ENCODE measurements around the gene BSND.

BSND gene

DNA sequence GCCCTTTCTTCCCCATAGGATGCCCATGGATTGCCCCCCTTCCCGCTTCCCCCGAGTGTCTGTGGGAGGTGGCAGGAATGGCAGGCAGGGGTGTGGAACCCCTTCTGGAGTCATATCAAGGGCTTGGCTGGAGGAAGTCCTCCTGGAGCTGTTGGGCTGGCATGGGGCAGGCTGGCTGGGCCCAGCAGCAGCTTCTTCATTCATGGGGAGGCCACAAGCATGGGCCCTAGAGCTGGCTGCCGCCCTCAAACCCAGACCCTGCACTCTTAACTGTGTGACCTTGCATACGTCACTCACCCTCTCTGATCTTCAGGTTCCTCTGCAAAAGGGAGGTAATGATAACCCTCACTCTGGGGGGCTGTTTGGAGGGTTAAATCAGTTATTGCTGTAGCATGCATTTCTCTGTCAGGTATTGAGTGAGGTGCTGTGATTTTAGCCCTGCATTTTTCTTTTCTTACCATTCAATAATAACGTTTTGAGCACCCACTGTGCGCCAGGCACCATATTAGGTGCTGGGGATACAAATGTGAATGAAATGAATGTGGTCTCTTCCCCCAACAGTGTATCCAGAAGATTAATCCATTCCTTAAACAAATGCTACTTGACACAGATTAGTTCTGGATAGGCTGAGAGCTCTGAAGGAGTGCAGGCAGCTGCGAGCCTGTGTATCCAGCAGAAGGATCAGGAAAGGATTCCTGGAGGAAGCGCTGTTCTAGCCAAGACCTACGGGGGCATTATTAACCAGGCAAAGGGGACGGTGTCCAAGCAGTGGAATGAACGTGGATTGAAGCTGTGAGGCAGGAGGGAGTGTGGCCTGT, 49.9 kb downstream of the BSND start:
- DNase-seq (ENCODE audit: low read depth) = no peak

DNA sequence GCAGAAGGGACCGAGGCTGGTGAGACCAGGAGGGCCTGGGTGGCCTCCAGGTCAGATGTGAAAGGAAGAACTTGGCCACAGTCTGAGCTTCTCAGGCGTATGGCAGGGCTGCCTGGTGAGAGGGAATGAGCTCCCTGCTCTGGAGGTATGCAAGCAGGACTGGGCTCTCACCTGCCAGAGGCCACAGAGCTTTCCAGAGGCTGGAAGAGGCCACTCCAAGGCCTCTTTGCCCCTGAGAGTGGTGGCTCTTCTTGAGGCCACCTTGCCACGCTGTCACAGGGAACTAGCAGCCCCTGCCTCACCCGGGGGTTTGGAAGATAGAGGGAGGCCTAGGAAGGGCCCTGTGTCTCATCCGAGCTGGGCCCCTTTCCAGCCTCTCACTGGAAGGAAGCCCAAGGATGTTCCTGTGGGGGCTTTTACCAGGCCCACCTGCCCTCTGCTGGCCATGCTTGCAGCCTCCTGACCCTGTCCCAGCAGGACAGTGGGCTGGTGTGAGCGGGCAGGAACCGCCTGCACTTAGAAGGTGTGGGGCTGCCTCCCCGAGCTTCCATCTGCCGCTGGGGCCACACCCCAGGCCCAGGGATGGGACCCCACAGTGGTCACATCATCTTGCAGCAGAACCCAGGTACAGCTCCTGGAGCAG, 50.7 kb downstream of the BSND start:
- DNase-seq (ENCODE audit: low read depth) = no peak

DNA sequence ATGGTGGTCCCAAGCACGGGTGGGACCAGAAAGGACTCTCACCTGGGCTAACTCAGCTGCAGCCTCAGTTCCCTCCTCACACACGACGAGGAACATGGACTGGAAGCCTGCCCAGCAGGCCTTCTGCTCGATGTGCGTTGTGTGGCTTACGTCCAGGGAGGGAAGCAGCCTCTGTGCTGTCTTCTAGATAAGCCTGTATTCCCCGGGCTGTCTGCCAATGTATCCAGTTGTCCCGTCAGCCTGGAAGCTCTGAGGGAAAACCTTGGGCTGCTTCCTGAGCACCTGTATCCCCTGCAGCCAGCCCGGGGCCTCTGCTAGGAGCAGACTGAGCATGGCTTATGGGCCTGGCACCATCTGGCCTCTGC, 51.2 kb downstream of the BSND start:
- no peak for DNase-seq (ENCODE audit: low read depth)

DNA sequence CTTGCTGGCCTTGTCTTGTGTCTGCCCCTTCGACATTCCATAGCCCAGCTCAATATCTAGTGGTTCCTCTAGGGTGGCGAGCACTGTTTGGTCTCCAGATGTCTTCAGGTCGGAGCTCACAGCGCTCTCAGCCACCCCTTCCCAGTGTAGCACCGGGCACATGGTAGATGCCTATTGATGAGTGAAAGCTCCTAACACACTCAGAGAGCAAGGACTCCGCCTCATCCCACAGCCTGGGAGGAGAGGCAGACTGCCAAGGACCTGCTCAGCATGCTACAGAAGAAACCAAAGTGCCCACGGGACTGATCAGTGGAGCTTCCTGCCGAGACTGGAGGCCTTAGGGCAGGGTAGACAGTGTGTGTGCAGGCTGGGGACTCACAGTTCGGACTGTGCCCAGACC, 51.5 kb downstream of the BSND start:
- no peak for DNase-seq (ENCODE audit: low read depth)

DNA sequence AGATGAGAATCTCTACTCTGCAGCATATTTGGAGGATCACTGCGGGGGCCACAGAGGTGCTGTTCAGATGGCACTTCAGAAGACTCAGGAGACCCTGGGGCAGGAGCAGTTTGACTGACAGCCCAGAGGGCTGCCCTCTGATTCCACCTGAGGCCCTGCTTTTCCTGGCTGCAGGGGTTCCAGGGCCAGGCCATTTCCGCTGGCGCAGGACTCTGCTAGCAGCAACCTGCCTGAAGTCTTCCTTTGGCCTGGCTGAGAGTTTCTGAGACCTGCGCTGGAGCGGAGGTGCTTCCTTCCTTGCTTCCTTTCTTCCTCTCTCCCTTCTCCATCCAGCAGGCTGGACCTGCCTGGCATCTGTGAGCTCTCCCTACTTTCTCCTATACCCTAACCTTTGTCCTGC, 52.4 kb downstream of the BSND start:
- no peak for DNase-seq (ENCODE audit: low read depth)

DNA sequence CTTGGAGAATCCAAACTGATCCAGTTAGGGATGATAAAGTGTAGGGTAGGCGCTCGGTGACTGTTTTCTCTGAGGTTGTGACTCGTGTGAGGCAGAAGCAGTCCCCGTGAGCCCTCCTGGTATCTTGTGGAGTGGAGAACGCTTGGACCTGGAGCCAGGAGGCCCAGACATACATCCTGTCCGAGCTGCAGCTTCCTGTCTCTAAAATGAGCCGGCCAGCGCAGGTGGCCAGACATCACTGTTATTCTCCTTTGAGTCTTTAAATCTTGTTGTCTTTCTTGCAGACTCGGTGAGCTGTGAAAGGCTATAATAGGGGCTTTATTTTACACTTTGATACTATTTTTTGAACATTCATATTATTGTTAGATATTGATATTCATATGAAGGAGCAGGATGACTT, 52.9 kb downstream of the BSND start:
- DNase-seq (ENCODE audit: low read depth) = no peak

DNA sequence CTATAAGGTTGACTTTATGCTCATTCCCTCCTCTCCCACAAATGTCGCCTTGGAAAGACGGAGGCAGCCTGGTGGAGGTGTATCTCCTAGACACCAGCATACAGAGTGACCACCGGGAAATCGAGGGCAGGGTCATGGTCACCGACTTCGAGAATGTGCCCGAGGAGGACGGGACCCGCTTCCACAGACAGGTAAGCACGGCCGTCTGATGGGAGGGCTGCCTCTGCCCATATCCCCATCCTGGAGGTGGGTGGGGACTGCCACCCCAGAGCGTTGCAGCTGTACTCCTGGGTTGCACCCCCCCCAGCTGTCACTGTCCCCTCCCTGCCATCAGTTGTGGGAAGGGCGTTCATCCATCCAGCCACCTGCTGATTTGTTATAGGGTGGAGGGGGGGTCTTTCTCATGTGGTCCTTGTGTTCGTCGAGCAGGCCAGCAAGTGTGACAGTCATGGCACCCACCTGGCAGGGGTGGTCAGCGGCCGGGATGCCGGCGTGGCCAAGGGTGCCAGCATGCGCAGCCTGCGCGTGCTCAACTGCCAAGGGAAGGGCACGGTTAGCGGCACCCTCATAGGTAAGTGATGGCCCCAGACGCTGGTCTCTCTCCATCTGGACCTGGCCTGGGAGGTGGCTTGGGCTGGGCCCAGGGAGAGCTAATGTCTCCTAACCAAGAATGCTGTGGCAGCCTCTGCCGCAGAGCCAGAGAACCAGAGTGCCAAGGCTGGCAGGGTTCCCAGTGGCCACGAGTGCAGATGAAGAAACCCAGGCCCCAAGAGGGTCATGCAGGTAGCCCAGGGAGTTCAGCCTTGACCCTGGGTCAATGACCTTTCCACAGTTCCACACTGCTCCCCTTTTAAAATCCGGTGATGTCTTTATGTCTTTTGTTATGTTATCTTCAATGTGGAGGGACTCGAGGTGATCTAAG, 53.7 kb downstream of the BSND start:
- DNase-seq (ENCODE audit: low read depth) = no peak

DNA sequence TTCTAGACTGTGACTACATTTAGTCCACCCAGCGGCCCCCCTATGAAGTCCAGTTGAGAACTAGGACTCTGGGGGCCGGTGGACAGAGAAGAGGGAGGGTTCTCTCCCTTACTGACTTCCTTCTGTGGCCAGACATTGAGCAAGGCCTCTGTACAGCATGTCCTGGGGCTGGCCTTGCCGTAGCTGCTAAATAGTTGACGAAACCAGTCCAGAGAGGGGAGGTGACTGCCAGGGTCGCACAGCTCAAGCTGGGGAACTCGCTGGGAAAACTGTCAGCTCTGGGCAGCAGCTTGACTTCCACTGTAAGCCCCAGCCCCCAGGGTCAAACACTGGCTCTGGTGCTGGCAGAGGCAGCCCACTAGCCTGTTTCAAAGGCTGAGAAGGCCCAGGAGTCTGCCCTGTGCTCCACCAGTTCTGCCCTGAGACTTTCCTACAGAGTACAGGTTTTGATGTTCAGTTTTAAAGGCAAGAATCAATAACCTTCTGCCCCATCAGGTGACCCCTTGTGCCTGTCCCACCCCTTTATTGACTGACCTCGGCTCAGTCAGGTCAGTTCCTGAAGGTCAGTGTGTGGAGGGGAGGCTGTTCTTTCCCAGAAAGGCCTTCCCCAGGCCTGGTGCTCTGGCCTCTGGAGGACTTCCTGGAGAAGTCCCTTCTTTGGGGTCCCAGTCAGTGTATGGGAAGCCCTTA, 54.7 kb downstream of the BSND start:
- no peak for DNase-seq (ENCODE audit: low read depth)

DNA sequence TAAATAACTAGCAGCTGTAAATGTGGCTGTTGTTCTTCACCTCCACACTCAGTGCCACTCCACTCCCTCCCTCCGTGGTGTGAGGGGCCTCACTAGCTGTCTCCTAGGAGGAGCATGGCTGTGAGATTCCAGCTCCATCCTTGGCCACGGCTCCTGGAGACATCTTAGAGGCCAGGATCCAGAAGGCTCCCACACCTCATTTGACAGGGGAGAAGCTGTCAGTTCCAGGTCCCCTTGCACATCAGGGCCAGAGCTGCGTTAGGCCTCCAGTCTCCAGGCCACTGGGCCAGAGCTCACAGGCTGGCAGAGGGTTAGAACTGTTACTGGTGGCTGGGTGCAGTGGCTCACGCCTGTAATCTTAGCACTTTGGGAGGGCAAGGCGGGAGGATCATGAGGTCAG, 55.7 kb downstream of the BSND start:
- no peak for DNase-seq (ENCODE audit: low read depth)

DNA sequence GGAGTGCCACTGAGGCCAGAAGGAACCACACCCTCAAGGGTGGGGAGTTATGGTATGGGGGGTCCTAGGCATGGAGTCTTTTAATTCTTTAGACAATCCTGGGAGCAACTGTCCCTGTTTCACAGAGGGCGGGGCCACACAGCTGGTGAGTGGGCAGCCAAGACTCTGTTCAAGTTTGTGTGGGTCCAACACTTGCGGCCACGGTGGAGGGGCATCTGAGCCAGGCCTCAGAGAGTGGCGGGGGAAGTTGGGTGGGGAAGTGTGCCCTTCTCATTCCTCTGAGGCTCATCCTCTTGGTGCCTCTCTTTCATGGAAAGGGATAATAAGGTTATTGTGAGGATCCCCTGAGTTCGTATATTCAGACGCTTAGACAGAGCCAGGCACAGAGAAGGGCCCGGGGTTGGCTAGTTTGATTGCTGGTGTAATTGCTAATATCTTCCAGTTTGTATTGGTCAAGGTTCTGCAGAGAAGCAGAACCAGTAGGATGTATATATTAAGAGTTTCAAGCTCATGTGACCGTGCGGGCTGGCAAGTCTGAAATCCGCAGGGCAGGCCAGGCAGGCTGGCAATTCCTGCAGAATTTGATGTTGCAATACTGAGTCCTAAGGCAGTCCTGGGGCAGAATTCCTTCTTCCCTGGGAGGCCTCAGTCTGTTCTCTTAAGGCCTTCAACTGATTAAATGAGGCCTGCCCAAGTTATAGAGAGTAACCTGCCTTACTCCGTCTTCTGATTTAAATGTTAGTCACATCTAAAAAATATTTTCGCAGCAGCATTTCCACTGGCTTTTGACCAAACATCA, 56.5 kb downstream of the BSND start:
- no peak for DNase-seq (ENCODE audit: low read depth)

DNA sequence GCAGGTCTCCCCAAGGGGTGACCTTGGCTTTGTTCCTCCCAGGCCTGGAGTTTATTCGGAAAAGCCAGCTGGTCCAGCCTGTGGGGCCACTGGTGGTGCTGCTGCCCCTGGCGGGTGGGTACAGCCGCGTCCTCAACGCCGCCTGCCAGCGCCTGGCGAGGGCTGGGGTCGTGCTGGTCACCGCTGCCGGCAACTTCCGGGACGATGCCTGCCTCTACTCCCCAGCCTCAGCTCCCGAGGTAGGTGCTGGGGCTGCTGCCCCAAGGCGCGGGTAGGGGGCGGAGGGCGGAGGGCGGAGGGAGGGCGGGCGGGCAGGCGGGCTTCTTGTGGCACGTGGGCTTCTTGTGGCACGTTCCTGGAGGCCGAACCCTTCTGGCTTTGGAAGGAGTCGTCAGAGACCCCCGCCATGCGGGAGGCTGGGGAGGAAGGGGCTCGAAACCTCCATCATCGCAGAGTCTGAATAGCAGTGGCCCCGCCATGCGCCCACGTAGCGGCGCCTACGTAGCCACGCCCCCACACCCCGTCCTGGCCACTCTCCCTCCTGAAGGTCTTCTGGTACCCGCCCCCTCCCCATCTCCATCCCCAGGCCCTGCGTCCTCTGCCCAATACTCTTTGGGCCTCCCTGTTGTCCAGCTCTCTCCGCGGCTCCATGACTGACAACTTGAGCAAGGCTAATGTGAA, 57.4 kb downstream of the BSND start:
- no peak for DNase-seq (ENCODE audit: low read depth)

DNA sequence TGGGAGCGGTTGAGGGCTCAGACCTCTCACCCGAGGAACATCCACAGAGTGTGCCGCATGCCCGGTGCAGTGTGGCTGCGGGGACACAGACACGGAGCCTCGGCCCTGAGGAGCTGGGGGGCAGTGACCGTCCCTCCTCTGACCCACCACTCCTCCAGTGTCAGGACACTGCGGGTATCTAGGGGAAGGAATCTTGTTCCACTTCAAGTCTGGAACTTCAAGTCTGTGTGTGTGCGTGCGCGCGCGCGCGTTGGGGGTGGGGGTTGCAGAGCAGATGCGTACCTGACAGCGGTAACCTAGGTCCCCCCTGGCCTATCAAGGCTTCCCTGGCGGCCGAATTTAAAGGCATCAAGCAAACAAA, 57.9 kb downstream of the BSND start:
- DNase-seq (ENCODE audit: low read depth) = no peak

DNA sequence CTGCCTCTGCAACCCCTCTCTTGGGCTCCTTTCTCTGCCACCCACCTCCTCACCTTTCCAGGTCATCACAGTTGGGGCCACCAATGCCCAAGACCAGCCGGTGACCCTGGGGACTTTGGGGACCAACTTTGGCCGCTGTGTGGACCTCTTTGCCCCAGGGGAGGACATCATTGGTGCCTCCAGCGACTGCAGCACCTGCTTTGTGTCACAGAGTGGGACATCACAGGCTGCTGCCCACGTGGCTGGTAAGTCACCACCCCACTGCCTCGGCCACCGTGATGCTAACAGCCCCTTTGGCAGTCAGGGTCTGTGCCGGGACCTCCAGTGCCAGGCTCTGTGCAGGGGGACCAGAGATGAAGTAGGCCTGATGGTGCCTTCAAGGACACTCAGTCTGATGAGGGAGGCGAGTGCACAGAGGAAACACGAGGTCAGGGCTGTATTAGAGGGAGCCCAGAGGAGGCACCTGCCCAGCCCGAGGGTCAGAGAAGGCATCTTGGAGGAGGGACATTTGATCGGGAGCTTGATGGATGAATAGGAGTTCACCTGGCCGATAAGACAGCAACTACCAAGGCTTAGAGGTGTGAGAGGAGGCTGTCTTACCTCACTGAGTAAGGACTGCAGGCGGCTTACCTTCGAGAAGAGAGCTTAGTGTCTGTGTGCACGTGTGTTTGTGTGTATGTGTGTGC, 58.7 kb downstream of the BSND start:
- no peak for DNase-seq (ENCODE audit: low read depth)

DNA sequence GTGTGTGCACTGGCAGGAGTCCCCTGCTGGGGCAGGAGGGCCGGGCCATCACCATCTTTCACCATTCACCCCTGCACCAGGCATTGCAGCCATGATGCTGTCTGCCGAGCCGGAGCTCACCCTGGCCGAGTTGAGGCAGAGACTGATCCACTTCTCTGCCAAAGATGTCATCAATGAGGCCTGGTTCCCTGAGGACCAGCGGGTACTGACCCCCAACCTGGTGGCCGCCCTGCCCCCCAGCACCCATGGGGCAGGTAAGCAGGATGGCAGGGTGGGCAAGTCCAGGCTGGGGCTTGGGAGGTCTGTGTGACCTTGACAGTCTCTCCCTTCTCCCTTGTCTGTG, 59.2 kb downstream of the BSND start:
- DNase-seq (ENCODE audit: low read depth) = no peak

DNA sequence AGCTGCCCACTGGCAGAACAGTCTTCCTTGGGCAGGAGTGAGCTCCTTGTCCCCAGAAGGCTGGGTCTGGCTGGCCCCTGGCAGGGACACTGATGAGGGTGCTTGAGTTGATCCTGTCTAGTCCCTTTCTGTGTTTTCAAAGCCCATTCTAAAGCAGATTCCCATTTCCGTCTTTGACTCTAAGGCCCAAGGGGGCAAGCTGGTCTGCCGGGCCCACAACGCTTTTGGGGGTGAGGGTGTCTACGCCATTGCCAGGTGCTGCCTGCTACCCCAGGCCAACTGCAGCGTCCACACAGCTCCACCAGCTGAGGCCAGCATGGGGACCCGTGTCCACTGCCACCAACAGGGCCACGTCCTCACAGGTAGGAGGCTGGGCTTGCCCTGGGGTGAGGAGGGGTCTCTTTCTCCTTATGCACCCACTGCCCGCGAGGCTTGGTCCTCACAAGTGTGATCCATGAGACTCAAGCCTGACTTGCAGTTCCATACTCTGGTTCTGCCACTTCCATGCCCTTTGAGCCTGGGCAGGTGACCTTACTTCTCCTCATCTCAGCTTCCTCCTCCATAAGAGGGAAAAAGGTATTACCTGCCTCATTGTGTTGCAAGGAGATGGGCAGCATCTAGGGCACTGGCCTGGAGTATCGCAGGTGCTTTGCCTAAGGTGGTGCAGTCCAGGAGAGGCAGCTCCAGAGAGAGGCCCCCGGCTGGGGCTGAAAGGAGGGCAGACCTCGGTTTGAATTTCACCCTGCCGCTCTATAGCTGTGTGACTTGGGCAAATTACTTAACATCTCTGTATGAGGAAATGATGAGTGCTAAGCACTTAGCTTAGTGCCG, 60.8 kb downstream of the BSND start:
- DNase-seq (ENCODE audit: low read depth) = no peak

DNA sequence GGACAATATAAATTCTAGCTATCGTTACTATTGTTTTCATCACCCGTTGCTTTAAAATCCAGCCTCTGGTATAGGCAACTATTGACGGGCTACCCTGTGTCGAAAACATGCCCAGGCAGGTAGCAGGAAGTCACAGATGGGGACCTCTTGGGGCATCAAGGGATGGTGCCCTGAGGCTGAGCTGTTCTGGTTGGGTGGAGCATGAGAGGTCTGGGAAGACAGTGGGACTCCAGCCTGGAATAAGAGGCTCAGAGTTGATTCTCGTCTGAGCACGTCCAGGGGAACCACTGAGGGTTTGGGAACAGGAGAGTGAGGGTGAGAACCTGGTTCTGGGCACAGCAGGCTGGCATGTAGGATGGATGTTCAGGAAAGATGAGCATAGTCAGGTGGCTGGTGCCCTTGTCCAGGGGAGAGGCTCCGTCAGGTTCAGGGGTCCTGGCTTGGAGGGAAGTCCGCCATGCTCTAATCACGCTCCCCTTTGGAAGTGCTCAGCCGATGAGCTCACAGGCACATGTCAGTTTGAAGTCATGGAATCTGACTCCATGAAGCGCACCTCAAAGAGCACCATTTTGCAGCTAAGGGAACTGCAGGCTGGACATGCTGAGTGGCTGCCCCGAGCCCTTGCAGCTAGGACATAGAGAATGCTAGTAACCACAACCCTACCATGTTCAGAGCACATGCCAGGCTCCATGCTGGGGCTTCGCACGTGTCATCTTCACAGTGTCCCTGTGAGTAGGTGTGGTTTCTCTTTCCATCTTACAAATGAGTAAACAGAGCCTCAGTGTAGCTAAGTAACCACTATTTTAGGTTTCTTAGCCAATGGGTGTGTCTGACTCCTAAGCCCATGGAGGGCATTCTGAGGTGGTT, 61.6 kb downstream of the BSND start:
- no peak for DNase-seq (ENCODE audit: low read depth)

DNA sequence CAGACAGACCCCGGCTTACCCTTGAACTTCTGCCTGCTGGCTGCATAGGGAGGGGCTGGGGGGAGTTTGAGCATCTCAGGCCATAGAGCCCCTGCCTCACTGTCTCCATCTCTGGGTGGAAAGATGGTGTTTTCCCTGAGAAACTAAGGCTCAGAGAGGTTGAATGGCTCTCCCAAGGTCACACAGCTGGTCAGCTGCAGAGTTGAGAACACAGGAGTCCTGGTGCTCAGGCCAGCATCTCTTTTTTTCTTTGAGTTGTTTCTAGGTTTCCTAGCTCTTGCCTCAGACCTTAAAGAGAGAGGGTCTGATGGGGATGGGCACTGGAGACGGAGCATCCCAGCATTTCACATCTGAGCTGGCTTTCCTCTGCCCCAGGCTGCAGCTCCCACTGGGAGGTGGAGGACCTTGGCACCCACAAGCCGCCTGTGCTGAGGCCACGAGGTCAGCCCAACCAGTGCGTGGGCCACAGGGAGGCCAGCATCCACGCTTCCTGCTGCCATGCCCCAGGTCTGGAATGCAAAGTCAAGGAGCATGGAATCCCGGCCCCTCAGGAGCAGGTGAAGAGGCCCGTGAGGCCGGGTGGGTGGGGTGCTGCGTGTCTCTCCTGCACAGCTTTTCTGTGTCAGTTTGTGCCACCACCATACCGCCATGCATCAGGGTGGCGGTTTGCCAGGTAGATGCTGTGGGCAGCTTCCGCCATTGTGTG, 62.4 kb downstream of the BSND start:
- DNase-seq (ENCODE audit: low read depth) = no peak
